Measurements from ENCODE around the gene ERBB4. TPM values are rescaled to one million over a fixed set of nuclear protein-coding genes. Genes with fewer than 3 reads are reported as not detected.
"Not testable (repeated sequence)": the region's sequence is repeated elsewhere in the genome, so short reads cannot be mapped to it uniquely, and the experiment has no call there.

ERBB4 gene
- total RNA-seq, 1 donor from 2014 or later: 11.5 TPM

- intact Hi-C loops (cut with DNase I): loop anchor here (10.0 kb wide), 1 partner anchor 527 kb away; no protein-coding TSS in a partner anchor
- no peak for ATAC-seq (ENCODE audit: poor library complexity)
- DNase-seq: no peak
Observed at GRCh38 chr2:212532087-212532486, 6.5 kb downstream of the ERBB4 start.

- no peak for ATAC-seq (ENCODE audit: poor library complexity)
- no peak for DNase-seq
- intact Hi-C loops (cut with DNase I): loop anchor here (10.0 kb wide), 1 partner anchor 527 kb away; no protein-coding TSS in a partner anchor
Observed at GRCh38 chr2:212531499-212531898, 7.1 kb downstream of the ERBB4 start.

GRCh38 chr2:212530991-212531390 lies 7.6 kb downstream of the ERBB4 start:
- intact Hi-C loops (cut with DNase I): loop anchor here (10.0 kb wide), 1 partner anchor 526 kb away; no protein-coding TSS in a partner anchor
- no peak for DNase-seq
- ATAC-seq (ENCODE audit: poor library complexity): no peak

- intact Hi-C loops (cut with DNase I): loop anchor here (10.0 kb wide), 1 partner anchor 526 kb away; no protein-coding TSS in a partner anchor
- ATAC-seq (ENCODE audit: poor library complexity): peak; percentile 36
- no peak for DNase-seq
Observed at GRCh38 chr2:212530373-212530772, 8.2 kb downstream of the ERBB4 start.

GRCh38 chr2:212528106-212528856 lies 10.3 kb downstream of the ERBB4 start:
- intact Hi-C loops (cut with DNase I): no loop called here
- ATAC-seq (ENCODE audit: poor library complexity): peak; percentile 68
- DNase-seq: peak; percentile 42

GRCh38 chr2:212526059-212526458 lies 12.5 kb downstream of the ERBB4 start:
- DNase-seq: no peak
- ATAC-seq (ENCODE audit: poor library complexity): peak; percentile 59
- intact Hi-C loops (cut with DNase I): no loop called here

- no peak for DNase-seq
- no peak for ATAC-seq (ENCODE audit: poor library complexity)
- intact Hi-C loops (cut with DNase I): no loop called here
Observed at GRCh38 chr2:212523756-212524155, 14.8 kb downstream of the ERBB4 start.

GRCh38 chr2:212520340-212520739 lies 18.3 kb downstream of the ERBB4 start:
- intact Hi-C loops (cut with DNase I): no loop called here
- no peak for DNase-seq
- no peak for ATAC-seq (ENCODE audit: poor library complexity)

GRCh38 chr2:212517693-212518092 lies 20.9 kb downstream of the ERBB4 start:
- DNase-seq (no peak), ATAC-seq (ENCODE audit: poor library complexity) (no peak)
- intact Hi-C loops (cut with DNase I): no loop called here

GRCh38 chr2:212505586-212505985 lies 33.0 kb downstream of the ERBB4 start:
- ATAC-seq (ENCODE audit: poor library complexity) (no peak), DNase-seq (no peak)
- intact Hi-C loops (cut with DNase I): no loop called here

GRCh38 chr2:212495046-212495445 lies 43.6 kb downstream of the ERBB4 start:
- intact Hi-C loops (cut with DNase I): no loop called here
- DNase-seq: no peak
- no peak for ATAC-seq (ENCODE audit: poor library complexity)

- DNase-seq (no peak), ATAC-seq (ENCODE audit: poor library complexity) (no peak)
- intact Hi-C loops (cut with DNase I): no loop called here
Observed at GRCh38 chr2:212494418-212495020, 44.1 kb downstream of the ERBB4 start.

GRCh38 chr2:212489719-212490346 lies 48.8 kb downstream of the ERBB4 start:
- intact Hi-C loops (cut with DNase I): no loop called here
- DNase-seq (no peak), ATAC-seq (ENCODE audit: poor library complexity) (no peak)

GRCh38 chr2:212488611-212489010 lies 50.0 kb downstream of the ERBB4 start:
- intact Hi-C loops (cut with DNase I): no loop called here
- ATAC-seq (ENCODE audit: poor library complexity) (no peak), DNase-seq (no peak)

GRCh38 chr2:212484563-212485080 lies 54.0 kb downstream of the ERBB4 start:
- DNase-seq: no peak
- intact Hi-C loops (cut with DNase I): no loop called here
- ATAC-seq (ENCODE audit: poor library complexity): no peak

- DNase-seq: no peak
- no peak for ATAC-seq (ENCODE audit: poor library complexity)
- intact Hi-C loops (cut with DNase I): no loop called here
Observed at GRCh38 chr2:212480447-212480846, 58.2 kb downstream of the ERBB4 start.

- intact Hi-C loops (cut with DNase I): no loop called here
- DNase-seq (no peak), ATAC-seq (ENCODE audit: poor library complexity) (no peak)
Observed at GRCh38 chr2:212477571-212477970, 61.0 kb downstream of the ERBB4 start.

- ATAC-seq (ENCODE audit: poor library complexity) (no peak), DNase-seq (no peak)
- intact Hi-C loops (cut with DNase I): no loop called here
Observed at GRCh38 chr2:212473211-212473610, 65.4 kb downstream of the ERBB4 start.

- intact Hi-C loops (cut with DNase I); DNase-seq; ATAC-seq (ENCODE audit: poor library complexity): not testable (repeated sequence)
Observed at GRCh38 chr2:212467551-212467950, 71.1 kb downstream of the ERBB4 start.

All from Right ventricle myocardium superior (tissue), 1 donor.